Loucy (cell line): ENCODE data around the gene MYBL2.
A peak's percentile ranks its signal among the peaks of the same experiment; 100 is the strongest.

Experiments used
- H2AFZ ChIP-seq: fragments of 200-600 bp; sonication (generic); 2 replicates; pipeline ENCODE4 v1.6.0; 2016; ENCODE audit warnings: antibody characterized with exemption, mild to moderate bottlenecking, low read length, moderate library complexity
- H3F3A ChIP-seq: fragments of 200-600 bp; 2 replicates; pipeline ENCODE4 v1.6.0; 2016; ENCODE audit warnings: antibody characterized with exemption, low read depth, mild to moderate bottlenecking
- H3K27me3 ChIP-seq: fragments of 200-600 bp; sonication (generic); 2 replicates; pipeline ENCODE4 v1.6.1; 2014; ENCODE audit warnings: low read length, mild to moderate bottlenecking; ENCODE audit not compliant: insufficient read depth, poor library complexity, severe bottlenecking
- H3K36me3 ChIP-seq: fragments of 200-600 bp; sonication (generic); 2 replicates; pipeline ENCODE4 v1.6.1; 2016; ENCODE audit warnings: low read length; ENCODE audit not compliant: insufficient read depth
- H3K4me1 ChIP-seq: fragments of 200-600 bp; sonication (generic); 2 replicates; pipeline ENCODE4 v1.5.1; 2014; ENCODE audit warnings: low read length, mild to moderate bottlenecking; ENCODE audit not compliant: insufficient read depth, poor library complexity, severe bottlenecking
- H3K4me2 ChIP-seq: fragments of 200-600 bp; sonication (generic); 2 replicates; pipeline ENCODE4 v1.6.0; 2014; ENCODE audit warnings: antibody characterized with exemption, low read length, low read depth, mild to moderate bottlenecking; ENCODE audit not compliant: poor library complexity, severe bottlenecking
- H3K4me3 ChIP-seq: fragments of 200-600 bp; sonication (generic); 2 replicates; pipeline ENCODE4 v1.5.1; 2014; ENCODE audit warnings: low read length, mild to moderate bottlenecking, mixed read lengths; ENCODE audit not compliant: poor library complexity, severe bottlenecking
- H3K79me2 ChIP-seq: fragments of 200-600 bp; sonication (generic); 2 replicates; pipeline ENCODE4 v1.6.1; 2014; ENCODE audit warnings: low read length; ENCODE audit not compliant: insufficient read depth
- H3K9ac ChIP-seq: fragments of 200-600 bp; sonication (generic); 2 replicates; pipeline ENCODE4 v1.6.0; 2014; ENCODE audit warnings: mild to moderate bottlenecking, low read depth, low read length, moderate library complexity; ENCODE audit not compliant: poor library complexity, severe bottlenecking
- H3K9me2 ChIP-seq: fragments of 200-600 bp; sonication (generic); replicated peaks from 2 replicates; pipeline ENCODE4 v1.6.1; 2016; ENCODE audit warnings: low read depth, low read length, mixed read lengths
- H3K9me3 ChIP-seq: fragments of 200-600 bp; sonication (generic); 2 replicates; pipeline ENCODE4 v1.6.1; 2014; ENCODE audit warnings: mild to moderate bottlenecking, antibody characterized with exemption, low read length, low read depth; ENCODE audit not compliant: insufficient read depth
- H4K20me1 ChIP-seq: fragments of 200-600 bp; sonication (generic); 2 replicates; pipeline ENCODE4 v1.6.0; 2014; ENCODE audit warnings: antibody characterized with exemption, low read length, mild to moderate bottlenecking; ENCODE audit not compliant: insufficient read depth, poor library complexity, severe bottlenecking
- EZH2phosphoT487 ChIP-seq: fragments of 200-600 bp; IDR thresholded peaks from 2 replicates; pipeline ENCODE4 v1.6.1; 2018; ENCODE audit warnings: antibody characterized with exemption, mild to moderate bottlenecking, moderate library complexity, borderline replicate concordance
- TF ChIP-seq, protein P1 (sequence below): fragments of 200-600 bp; sonication (generic); conservative IDR thresholded peaks from 2 replicates; pipeline ENCODE4 v1.5.1; 2014; ENCODE audit warnings: mild to moderate bottlenecking, antibody characterized with exemption, low read length

Gene MYBL2

DNA sequence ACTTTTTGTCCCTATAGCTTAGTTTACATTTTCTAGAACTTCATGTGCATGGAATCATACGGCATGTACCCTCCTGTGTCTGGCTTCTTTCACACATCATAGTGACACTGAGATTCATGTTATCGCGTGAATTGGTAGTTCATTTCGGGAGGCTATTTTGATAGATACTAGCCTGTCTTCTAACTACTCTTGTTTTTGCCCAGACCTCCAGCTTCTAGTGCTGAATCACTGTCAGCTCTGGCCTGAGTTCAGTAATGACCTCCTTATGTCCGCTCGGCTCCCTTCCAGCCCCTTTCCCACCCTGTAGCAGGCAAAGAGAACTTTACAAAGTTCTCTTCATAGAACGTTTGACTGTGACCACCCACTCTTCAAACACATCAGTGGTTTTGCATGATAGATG is 14.1 kb downstream of the MYBL2 start:
- no peak for TF ChIP-seq EZH2phosphoT487
- TF ChIP-seq, protein P1, sequence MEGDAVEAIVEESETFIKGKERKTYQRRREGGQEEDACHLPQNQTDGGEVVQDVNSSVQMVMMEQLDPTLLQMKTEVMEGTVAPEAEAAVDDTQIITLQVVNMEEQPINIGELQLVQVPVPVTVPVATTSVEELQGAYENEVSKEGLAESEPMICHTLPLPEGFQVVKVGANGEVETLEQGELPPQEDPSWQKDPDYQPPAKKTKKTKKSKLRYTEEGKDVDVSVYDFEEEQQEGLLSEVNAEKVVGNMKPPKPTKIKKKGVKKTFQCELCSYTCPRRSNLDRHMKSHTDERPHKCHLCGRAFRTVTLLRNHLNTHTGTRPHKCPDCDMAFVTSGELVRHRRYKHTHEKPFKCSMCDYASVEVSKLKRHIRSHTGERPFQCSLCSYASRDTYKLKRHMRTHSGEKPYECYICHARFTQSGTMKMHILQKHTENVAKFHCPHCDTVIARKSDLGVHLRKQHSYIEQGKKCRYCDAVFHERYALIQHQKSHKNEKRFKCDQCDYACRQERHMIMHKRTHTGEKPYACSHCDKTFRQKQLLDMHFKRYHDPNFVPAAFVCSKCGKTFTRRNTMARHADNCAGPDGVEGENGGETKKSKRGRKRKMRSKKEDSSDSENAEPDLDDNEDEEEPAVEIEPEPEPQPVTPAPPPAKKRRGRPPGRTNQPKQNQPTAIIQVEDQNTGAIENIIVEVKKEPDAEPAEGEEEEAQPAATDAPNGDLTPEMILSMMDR, result no peak
- Histone ChIP-seq H3K9ac (no peak overlapping the region), H3K4me2 (no peak overlapping the region), H3K9me2 (no peaks in the 10 kb centered on the region), H3K4me3 (no peak overlapping the region), H3K36me3 (peaks cover 42% of the 10 kb centered on the region; the same call in 1 of the 2 replicates), H3F3A (no peaks in the 10 kb centered on the region), H4K20me1 (no peaks in the 10 kb centered on the region), H3K79me2 (peaks cover 40% of the 10 kb centered on the region), H3K9me3 (no peaks in the 10 kb centered on the region), H3K4me1 (peaks cover 7% of the 10 kb centered on the region), H2AFZ (no peak overlapping the region), H3K27me3 (no peaks in the 10 kb centered on the region)

DNA sequence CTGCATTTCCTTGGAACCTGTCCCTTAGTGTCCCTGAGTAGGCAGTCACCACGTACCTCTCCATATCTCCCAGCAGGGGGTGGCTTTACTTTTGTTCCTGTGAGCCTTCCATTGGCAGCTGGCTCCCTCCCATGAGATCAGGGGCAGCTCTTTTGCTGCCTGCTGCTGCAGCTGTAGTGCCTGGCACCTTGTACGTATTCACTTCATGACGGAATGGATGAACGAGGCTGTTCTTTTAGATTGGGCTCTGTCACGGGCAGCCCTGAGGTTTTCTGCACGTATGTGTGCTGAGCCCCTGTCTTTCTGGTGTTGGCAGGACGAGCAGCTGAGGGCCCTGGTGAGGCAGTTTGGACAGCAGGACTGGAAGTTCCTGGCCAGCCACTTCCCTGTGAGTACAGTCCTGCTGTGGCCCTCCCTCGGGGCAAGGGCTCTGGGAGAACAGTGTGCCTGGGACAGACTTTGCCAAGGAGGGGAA is 14.6 kb downstream of the MYBL2 start:
- Histone ChIP-seq H3K9me3 (no peaks in the 10 kb centered on the region), H4K20me1 (no peaks in the 10 kb centered on the region), H3K27me3 (no peaks in the 10 kb centered on the region), H3K9me2 (no peaks in the 10 kb centered on the region), H3K9ac (no peak overlapping the region), H3K4me3 (no peak overlapping the region), H2AFZ (no peak overlapping the region), H3F3A (no peaks in the 10 kb centered on the region), H3K4me2 (no peak overlapping the region), H3K4me1 (peaks cover 7% of the 10 kb centered on the region), H3K36me3 (peaks cover 42% of the 10 kb centered on the region; the same call in 1 of the 2 replicates), H3K79me2 (peaks cover 34% of the 10 kb centered on the region)
- TF ChIP-seq, protein P1, result peak; percentile 40
- TF ChIP-seq EZH2phosphoT487, result no peak

DNA sequence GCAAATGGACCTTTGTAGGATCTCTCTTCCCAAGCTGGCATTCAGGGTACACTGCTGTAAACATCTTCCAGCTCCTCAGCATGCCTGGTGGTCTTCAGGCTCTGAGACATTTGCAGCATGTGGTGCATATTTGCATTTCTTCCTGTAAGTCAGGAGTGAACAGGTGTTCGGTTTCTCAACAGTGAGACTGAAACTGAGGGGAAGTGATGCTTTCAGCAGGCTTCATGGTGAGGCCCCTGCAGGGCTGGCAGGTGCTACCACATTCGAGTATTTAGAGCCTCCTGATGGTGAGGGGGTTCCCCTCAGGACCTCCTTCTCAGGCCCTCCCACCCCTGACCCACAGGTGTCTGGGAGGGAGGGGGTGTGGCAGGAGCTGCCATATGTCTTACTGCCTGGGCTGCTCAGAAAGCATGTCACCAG is 15.1 kb downstream of the MYBL2 start:
- TF ChIP-seq, protein P1, result no peak
- no peak for TF ChIP-seq EZH2phosphoT487
- Histone ChIP-seq H3K9me2 (no peaks in the 10 kb centered on the region), H3K9me3 (no peaks in the 10 kb centered on the region), H3K4me2 (no peak overlapping the region), H2AFZ (no peak overlapping the region), H3K9ac (no peak overlapping the region), H3K79me2 (peaks cover 29% of the 10 kb centered on the region), H3K4me1 (peaks cover 3% of the 10 kb centered on the region), H3K36me3 (peaks cover 46% of the 10 kb centered on the region; the same call in 1 of the 2 replicates), H3K4me3 (no peak overlapping the region), H4K20me1 (no peaks in the 10 kb centered on the region), H3K27me3 (no peaks in the 10 kb centered on the region), H3F3A (no peaks in the 10 kb centered on the region)
